Medulla oblongata (tissue), 1 donor: ENCODE data around the gene CD200R1.

Experiments used
- DNase-seq: peaks from one replicate; pipeline ENCODE4 v3.0.0-alpha.2; 2015; ENCODE audit errors: extremely low spot score

CD200R1 gene

DNA sequence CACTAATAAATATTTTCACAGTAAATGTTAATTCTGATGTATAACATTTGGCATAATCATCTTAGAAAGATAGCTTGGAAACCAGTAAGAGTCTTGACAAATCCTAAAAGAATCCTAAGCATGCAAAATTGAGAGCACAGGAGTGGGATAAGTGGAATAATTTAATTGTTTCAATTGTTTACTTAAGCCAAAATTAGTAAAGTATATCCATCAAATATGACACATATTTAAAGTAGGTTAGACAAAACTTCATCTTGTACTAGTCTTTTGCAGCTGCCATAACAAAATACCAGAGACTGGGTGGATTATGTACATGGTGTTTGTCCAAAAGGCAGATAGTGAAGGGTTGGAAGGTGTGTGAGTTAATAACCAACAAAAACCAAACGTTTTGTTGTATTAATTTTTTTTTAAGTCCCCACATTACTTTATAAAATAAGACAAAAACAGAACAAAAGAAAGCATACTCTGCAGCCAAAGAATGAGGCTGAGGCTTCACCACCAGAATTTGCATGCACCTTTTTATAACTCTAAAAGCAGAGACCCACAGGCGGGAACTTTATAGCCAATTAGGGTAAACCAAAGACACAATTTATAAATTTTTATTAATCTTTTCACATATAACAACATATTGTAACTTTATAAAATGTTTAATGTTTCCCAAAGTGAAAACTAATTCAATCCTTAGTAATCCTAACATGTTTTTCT is 86.4 kb downstream of the CD200R1 start:
- DNase-seq: no peak

DNA sequence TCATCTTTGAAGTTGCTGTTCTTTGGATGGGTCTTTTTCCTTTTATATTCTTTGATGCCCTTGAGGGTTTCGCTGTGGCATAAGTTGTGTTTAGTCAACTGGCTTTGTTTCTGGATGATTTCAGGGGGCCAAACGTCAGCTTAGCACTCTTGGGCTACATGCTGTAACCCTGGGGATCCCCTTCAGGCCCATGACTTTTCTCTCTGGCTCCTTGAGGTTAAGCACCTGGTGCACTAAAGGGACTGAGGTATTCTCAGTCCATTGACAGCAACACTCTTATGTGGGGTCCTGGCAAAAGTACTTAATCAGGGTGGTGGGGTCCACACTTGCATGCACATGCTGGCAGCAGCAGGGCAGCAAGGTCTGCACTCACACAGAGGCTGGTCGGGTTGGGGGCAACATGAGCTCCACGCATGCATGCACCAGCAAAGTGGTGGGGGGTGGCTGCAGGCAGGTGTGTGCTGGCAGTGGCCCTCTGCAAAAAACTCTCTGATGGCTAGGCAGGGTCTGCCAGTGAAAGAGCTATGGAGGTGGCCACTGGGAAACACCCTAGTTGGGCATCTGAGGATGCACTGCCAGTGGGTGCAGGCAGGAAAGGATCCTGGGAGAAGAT is 90.1 kb downstream of the CD200R1 start:
- no peak for DNase-seq

DNA sequence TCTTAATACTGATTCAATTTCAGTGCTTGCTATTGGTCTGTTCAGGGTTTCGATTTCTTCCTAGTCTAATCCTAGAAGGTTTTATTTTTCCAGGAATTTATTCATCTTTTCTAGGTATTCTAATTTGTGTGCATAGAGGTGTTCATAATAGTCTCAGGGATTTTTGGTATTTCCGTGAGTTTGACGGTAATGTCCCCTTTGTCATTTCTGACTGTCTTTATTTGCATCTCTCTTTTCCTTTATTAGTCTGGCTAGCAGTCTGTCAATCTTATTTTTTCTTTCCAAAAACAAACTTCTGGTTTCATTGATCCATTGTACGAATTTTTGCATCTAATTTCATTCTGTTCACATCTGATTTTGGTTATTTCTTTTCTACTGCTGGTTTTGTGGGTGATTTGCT is 93.0 kb downstream of the CD200R1 start:
- no peak for DNase-seq

DNA sequence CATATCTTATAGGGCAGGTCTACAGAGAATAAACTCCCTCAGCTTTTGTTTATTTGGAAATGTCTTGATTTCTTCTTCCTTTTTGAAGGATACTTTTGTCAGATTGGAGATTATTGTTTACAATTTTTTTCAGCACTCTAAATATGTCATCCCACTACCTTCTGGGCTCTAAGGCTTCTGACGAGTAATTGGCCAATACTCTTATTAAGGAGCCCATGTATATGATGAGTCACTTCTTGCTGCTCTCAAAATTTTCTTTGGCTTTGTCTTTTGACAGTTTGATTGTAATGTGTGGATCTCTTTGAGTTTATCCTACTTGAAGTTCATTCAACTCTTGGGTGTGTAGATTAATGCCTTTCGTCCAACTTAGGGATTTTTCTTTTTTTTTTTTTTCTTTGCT is 99.3 kb downstream of the CD200R1 start:
- no peak for DNase-seq

DNA sequence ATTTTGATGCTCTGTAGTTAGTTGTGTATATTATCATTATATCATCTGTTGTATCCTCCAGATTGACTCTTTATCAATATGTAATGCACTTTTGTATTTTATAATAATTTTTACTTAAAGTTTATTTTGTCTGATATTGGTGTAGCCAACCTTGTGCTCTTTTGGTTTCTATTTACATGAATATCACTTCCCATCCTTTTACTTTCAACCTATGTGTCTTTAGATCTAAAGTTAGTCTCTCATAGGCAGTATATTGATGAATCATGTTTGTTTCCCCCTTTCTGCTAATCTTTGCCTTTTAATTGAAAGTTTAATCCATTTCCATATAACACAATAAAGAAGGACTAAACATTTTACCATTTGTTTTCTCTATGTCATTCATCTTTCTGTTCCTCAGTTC is 100.2 kb downstream of the CD200R1 start:
- no peak for DNase-seq

DNA sequence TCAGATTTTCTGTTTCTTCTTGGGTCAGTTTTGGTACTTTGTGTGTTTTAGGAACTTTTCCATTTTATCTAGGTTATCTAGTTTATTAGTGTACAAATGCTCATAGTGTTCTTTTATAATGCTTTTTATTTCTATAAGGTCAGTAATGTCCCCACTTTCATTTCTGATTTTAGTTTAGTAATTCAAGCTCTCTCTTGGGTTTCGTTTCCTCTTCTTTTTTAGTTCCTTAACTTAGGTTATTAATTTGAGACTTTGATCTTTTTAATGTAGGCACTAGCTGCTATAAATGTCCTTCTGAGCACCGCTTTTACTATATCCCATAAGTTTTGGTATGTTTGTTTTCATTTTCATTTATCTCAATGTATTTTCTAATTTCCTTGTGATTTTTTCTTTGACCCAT is 101.3 kb downstream of the CD200R1 start:
- no peak for DNase-seq

DNA sequence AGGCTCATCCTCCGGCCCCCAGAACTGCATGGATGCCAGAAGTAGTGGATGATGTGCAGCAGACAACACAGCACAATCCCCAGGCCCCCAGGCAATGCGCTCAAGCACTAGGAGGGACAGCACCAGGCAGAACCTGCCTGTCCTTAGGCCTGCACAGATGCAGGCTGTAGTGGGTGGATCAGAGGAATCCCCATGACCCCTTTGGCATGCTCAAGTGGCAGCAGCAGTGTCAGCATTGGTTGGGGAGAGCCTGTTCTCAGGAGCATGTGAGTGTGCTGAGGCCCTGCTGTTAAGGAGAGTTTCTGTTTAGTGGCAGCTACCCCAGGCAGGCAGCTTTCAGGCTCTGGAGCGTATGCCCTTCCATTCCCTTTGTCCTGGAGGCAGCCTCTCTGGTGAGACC is 103.2 kb downstream of the CD200R1 start:
- DNase-seq: no peak
